Spleen (tissue), 7 donors: ENCODE results near the gene FOXP1.

Experiments
- CTCF ChIP-seq, 11 experiments: fragments of 200-600 bp in 7 of 11; fragments of 450-650 bp in 4 of 11; sonication (generic) in 4 of 11; IDR thresholded peaks in 8 of 11; conservative IDR thresholded peaks in 3 of 11; 1 replicate in 7 of 11; 2 replicates in 4 of 11; pipeline versions ENCODE4 v1.4.0 to v1.8.0; 2016 to 2021; ENCODE audit warnings: antibody characterized with exemption in 11 of 11, inconsistent platforms in 4 of 11, mild to moderate bottlenecking in 1 of 11
- POLR2AphosphoS5 ChIP-seq, 3 donors: sonication (generic); formaldehyde crosslinking; IDR thresholded peaks; one replicate each; pipeline ENCODE4 v1.5.1; 2017; ENCODE audit warnings: antibody characterized with exemption in 3 of 3
- donor health status: DM: no; HTN: no; CAD: no; lungs with moderate emphysema.
- donor health status: DM: no; HTN: no; CAD: no.
- donor health status: DM: no; HTN: no; CAD: no.

GRCh38 chr3:71101626-71102025, 481.9 kb downstream of the FOXP1 start:
- TF ChIP-seq CTCF (IDR thresholded peaks at IDR 0.05 in 8 of 11, conservative IDR thresholded peaks at IDR 0.05 in 3 of 11), result no peak
- TF ChIP-seq POLR2AphosphoS5 (IDR thresholded peaks at IDR 0.05), result no peak
